ENCODE data around the gene RCSD1.

RCSD1 gene

DNA sequence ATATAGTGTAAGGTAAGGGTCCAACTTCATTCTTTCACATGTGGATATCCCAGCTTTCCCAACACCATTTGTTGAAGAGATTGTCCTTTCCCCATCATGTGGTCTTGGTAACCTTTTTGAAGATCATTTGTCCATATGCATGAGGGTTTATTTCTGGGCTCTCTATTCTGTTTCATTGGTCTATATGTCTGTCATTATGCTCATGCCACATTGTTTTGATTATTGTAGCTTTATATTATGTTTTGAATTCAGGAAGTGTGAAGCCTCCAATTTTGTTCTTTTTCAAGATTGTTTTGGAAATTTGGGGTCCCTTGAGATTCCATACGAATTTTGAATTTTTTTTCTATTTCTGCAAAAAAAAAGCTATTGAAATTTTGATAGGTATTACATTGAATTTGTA lies 15.2 kb upstream of the RCSD1 start:
- TF ChIP-seq YY1 (IDR thresholded peaks at IDR 0.05; ENCODE audit: low read depth) = no peak
- TF ChIP-seq EGR1 (IDR thresholded peaks at IDR 0.05) = no peak
- TF ChIP-seq, protein P1, sequence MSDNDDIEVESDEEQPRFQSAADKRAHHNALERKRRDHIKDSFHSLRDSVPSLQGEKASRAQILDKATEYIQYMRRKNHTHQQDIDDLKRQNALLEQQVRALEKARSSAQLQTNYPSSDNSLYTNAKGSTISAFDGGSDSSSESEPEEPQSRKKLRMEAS (IDR thresholded peaks at IDR 0.05) = no peak
- no peak for TF ChIP-seq RAD21 (IDR thresholded peaks at IDR 0.05; ENCODE audit: low read depth)
- no peak for TF ChIP-seq ZBTB7A (IDR thresholded peaks at IDR 0.05; ENCODE audit: low read depth)
- no peak for TF ChIP-seq REST (IDR thresholded peaks at IDR 0.05; ENCODE audit: low read depth)
- TF ChIP-seq TAF1 (IDR thresholded peaks at IDR 0.05; ENCODE audit: low read depth) = no peak

DNA sequence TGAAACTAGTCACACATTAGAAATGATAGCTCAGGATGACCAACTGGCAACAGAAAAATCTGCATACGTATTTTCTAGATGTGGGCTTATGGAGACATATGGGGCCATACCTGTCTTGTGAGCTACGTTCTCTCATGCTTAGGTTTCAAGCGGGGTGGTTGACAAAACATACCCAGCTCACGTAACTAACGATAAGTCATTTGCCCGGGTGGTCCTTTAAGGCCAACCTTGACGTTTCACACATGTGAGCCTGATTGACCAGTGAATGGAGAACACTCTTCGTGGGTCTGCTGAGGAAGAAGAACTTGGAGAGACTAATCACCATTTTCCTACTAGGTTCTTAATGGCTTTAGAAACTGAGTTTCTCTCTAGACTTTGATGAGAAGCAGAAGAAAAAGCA lies 13.5 kb upstream of the RCSD1 start:
- TF ChIP-seq REST (IDR thresholded peaks at IDR 0.05; ENCODE audit: low read depth) = no peak
- TF ChIP-seq TCF12 (IDR thresholded peaks at IDR 0.05; ENCODE audit: low read depth) = no peak
- TF ChIP-seq FOXM1 (IDR thresholded peaks at IDR 0.05; ENCODE audit: borderline replicate concordance, low read depth) = no peak
- no peak for TF ChIP-seq EGR1 (IDR thresholded peaks at IDR 0.05)
- TF ChIP-seq CEBPB (IDR thresholded peaks at IDR 0.05) = no peak
- no peak for TF ChIP-seq TEAD4 (IDR thresholded peaks at IDR 0.05)
- TF ChIP-seq CREB1 (IDR thresholded peaks at IDR 0.05; ENCODE audit: low read depth) = no peak
- no peak for TF ChIP-seq RAD21 (IDR thresholded peaks at IDR 0.05; ENCODE audit: low read depth)
- TF ChIP-seq EP300 (IDR thresholded peaks at IDR 0.05; ENCODE audit: borderline replicate concordance) = no peak
- TF ChIP-seq, protein P1 (IDR thresholded peaks at IDR 0.05) = no peak
- no peak for TF ChIP-seq ZBTB7A (IDR thresholded peaks at IDR 0.05; ENCODE audit: low read depth)
- no peak for TF ChIP-seq TAF1 (IDR thresholded peaks at IDR 0.05; ENCODE audit: low read depth)
- TF ChIP-seq, protein P2, sequence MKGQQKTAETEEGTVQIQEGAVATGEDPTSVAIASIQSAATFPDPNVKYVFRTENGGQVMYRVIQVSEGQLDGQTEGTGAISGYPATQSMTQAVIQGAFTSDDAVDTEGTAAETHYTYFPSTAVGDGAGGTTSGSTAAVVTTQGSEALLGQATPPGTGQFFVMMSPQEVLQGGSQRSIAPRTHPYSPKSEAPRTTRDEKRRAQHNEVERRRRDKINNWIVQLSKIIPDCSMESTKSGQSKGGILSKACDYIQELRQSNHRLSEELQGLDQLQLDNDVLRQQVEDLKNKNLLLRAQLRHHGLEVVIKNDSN (IDR thresholded peaks at IDR 0.05) = no peak
- no peak for TF ChIP-seq YY1 (IDR thresholded peaks at IDR 0.05; ENCODE audit: low read depth)
- TF ChIP-seq NFIC (IDR thresholded peaks at IDR 0.05) = no peak

DNA sequence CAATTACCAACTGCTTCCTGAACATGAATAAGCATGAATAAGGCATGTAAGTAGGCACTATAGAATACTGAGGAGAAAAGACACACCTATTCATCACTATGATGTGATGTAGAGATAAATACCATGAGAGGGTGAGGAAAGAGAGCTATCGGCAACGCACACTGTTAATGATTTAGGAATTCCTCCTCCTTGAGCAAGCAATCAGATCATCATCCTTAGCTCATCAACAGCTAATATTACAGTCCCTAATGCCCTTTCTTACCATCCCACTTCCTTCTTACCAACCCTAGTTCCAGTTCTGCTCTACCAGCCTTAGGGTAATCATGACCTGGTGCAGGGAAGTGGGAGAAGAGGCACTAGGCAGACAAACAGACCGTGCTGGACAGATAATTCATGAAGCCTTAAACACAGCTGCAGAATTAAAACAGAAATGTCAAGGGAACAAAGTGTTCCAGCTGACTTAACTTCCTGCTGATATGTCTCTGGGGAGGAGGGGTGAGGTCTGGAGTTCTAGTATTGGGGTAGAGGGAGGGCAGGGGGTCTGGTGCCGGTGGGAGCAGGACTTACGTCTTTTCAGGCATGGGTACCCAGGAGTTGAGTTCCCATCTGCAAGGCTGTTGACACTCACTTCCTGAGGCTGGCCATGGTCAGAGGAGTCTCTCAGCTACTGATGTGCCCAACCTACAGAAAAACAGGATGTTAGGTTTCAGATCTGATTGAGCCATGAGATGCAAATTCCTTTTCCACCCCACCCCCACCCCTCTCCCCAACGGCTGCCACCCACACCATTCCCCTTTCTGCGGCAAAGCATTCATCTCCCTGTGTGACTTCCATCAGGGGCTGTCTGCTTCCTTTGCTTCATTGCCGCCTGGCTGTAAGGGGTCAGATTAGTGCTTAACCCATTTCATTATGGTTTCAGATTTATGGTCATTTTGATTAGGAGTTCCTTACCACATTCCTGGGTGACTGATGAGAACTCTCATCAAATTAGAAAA lies 12.6 kb upstream of the RCSD1 start:
- no peak for TF ChIP-seq TAF1 (IDR thresholded peaks at IDR 0.05; ENCODE audit: low read depth)
- no peak for TF ChIP-seq ZBTB7A (IDR thresholded peaks at IDR 0.05; ENCODE audit: low read depth)

- TF ChIP-seq REST (IDR thresholded peaks at IDR 0.05; ENCODE audit: low read depth) = no peak
- no peak for TF ChIP-seq ZBTB7A (IDR thresholded peaks at IDR 0.05; ENCODE audit: low read depth)
- TF ChIP-seq TEAD4 (IDR thresholded peaks at IDR 0.05) = no peak
- no peak for TF ChIP-seq TCF12 (IDR thresholded peaks at IDR 0.05; ENCODE audit: low read depth)
- no peak for TF ChIP-seq FOXM1 (IDR thresholded peaks at IDR 0.05; ENCODE audit: borderline replicate concordance, low read depth)
- no peak for TF ChIP-seq TAF1 (IDR thresholded peaks at IDR 0.05; ENCODE audit: low read depth)
These were observed 11.7 kb upstream of the RCSD1 start for GRCh38 chr1:167618366-167618765.

DNA sequence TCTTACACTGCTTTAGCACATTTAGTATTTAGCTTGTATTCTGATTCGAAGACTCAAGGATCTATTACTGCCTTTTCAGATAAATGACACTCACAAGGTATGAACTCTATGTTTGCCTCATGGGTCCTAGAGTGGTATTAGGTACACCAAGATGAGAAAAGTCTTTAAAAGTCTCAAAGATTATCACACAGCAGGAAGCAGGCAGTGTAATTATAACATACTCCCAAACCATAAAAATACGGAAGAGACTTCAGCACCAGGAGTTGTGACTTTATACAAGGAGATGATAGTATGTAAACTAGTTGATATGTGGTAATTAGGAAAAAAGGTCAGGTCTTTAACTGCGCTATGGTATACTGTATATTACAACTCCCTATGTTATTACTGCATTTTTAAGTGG lies 11.2 kb upstream of the RCSD1 start:
- no peak for TF ChIP-seq CEBPB (IDR thresholded peaks at IDR 0.05)
- TF ChIP-seq RAD21 (IDR thresholded peaks at IDR 0.05; ENCODE audit: low read depth) = no peak
- TF ChIP-seq TEAD4 (IDR thresholded peaks at IDR 0.05) = no peak
- TF ChIP-seq EGR1 (IDR thresholded peaks at IDR 0.05) = no peak
- TF ChIP-seq YY1 (IDR thresholded peaks at IDR 0.05; ENCODE audit: low read depth) = no peak
- no peak for TF ChIP-seq FOXM1 (IDR thresholded peaks at IDR 0.05; ENCODE audit: borderline replicate concordance, low read depth)
- no peak for TF ChIP-seq TCF12 (IDR thresholded peaks at IDR 0.05; ENCODE audit: low read depth)
- TF ChIP-seq, protein P2 (IDR thresholded peaks at IDR 0.05) = no peak
- TF ChIP-seq EP300 (IDR thresholded peaks at IDR 0.05; ENCODE audit: borderline replicate concordance) = no peak
- no peak for TF ChIP-seq REST (IDR thresholded peaks at IDR 0.05; ENCODE audit: low read depth)
- TF ChIP-seq ZBTB7A (IDR thresholded peaks at IDR 0.05; ENCODE audit: low read depth) = no peak
- TF ChIP-seq NFIC (IDR thresholded peaks at IDR 0.05) = no peak
- TF ChIP-seq, protein P1 (IDR thresholded peaks at IDR 0.05) = no peak
- TF ChIP-seq CREB1 (IDR thresholded peaks at IDR 0.05; ENCODE audit: low read depth) = no peak
- no peak for TF ChIP-seq TAF1 (IDR thresholded peaks at IDR 0.05; ENCODE audit: low read depth)
